Measurements from ENCODE around the gene PCDH1.

The PCDH1 gene

GRCh38 chr5:141880961-141881801, 3.0 kb upstream of the PCDH1 start:
- H3K36me3 Mint-ChIP-seq (ENCODE audit: low read depth) = no peaks in the 10 kb centered on the region
- no peaks in the 10 kb centered on the region for H3K9me3 Mint-ChIP-seq
- H3K27ac Mint-ChIP-seq = no peak overlapping the region
- no peak overlapping the region for H3K4me3 Mint-ChIP-seq
- peaks cover 69% of the 10 kb centered on the region for H3K27me3 Mint-ChIP-seq
- H3K4me1 Mint-ChIP-seq (ENCODE audit: low read depth) = peaks cover 22% of the 10 kb centered on the region

- H3K9me3 Mint-ChIP-seq = no peaks in the 10 kb centered on the region
- H3K27me3 Mint-ChIP-seq = peaks cover 68% of the 10 kb centered on the region
- no peak overlapping the region for H3K27ac Mint-ChIP-seq
- peaks cover 22% of the 10 kb centered on the region for H3K4me1 Mint-ChIP-seq (ENCODE audit: low read depth)
- H3K36me3 Mint-ChIP-seq (ENCODE audit: low read depth) = no peaks in the 10 kb centered on the region
- H3K4me3 Mint-ChIP-seq = no peak overlapping the region
Observed at GRCh38 chr5:141879941-141880738, 1.9 kb upstream of the PCDH1 start.

- Mint-ChIP-seq H3K4me3 (peak overlapping the region; percentile 79), H3K27ac (no peak overlapping the region), H3K9me3 (no peaks in the 10 kb centered on the region), H3K4me1 (ENCODE audit: low read depth) (peaks cover 22% of the 10 kb centered on the region), H3K27me3 (peaks cover 68% of the 10 kb centered on the region), H3K36me3 (ENCODE audit: low read depth) (no peaks in the 10 kb centered on the region)
Observed at GRCh38 chr5:141879426-141879759, 1.2 kb upstream of the PCDH1 start.

DNA sequence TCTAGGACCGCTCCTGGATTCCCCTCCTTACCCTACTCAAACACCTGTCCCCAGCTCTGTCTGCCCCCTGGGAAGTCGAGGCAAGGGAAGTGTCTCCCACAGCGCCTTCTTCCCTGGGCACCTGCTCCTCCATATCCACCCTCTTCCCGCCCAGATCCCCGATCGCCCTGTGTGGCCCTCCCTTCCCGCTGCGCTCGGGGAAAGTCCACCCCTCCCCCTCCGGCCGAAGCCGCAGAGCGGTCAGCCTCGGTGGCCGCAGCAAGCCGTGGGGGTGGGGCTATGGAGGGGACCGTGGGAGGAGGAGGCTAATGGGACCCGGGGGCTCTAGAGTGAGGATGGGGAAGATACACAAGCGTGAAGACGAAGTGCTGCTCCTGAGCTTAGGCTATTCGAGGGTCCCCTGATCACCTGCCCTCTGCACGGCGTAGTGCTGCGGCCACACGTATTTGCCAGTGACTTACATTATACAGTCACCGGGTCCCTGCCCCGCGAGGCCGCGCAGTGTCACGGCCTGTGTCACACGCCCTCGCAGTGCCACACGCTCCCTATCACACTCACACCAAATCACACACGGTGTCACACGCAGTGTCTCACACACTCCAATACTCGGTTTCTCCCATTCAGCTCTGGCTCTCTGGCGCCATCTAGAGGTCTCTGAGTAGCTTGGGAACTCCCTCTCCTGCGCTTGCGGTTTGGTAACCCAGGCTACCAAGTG, 658 bp upstream of the PCDH1 start:
- H3K27ac Mint-ChIP-seq = no peak overlapping the region
- H3K36me3 Mint-ChIP-seq (ENCODE audit: low read depth) = no peaks in the 10 kb centered on the region
- H3K4me1 Mint-ChIP-seq (ENCODE audit: low read depth) = peaks cover 22% of the 10 kb centered on the region
- no peaks in the 10 kb centered on the region for H3K9me3 Mint-ChIP-seq
- peaks cover 68% of the 10 kb centered on the region for H3K27me3 Mint-ChIP-seq
- peak overlapping the region; percentile 79 for H3K4me3 Mint-ChIP-seq

DNA sequence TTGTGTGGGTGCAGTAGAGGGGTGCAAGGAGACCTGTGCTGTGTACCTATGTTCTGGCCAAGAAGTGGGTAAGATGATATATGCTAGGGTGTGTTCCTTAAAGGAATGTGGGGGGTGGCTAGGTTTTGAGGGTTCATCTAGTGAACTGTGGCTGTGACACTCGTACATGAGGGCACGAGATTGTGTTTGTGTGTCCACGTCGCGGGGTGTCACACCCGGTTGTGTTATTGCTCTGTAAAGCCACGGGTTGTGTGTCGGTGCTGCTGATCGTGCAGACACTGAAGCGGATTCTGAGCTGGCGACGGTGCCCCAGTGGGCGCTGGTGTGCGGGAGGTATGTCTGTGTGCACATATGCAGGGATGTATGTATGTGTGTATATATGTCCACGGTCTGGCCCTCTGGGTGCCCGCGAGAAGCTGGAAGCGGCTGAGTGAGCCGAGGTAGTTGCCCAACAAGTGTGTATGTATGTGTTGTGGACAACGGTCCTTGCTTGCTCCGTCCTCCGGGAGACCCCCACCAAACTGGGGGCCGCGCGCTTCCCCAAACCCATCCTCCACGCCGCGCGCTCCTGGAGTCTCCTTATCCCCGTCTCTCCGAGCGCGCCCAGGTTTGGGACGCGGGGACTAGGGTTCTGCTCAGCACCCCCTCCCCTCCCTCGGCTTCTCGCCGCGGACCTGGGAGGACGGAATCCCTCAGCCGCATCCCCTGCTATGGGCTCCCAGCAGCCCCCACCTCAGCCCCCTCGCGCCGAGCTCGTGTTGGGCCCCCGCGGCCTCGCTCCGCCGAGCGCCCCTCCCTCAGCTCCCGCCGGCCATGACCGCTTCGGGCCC, 639 bp downstream of the PCDH1 start:
- Mint-ChIP-seq H3K36me3 (ENCODE audit: low read depth) (no peaks in the 10 kb centered on the region), H3K9me3 (no peaks in the 10 kb centered on the region), H3K4me1 (ENCODE audit: low read depth) (peaks cover 20% of the 10 kb centered on the region), H3K27me3 (peaks cover 70% of the 10 kb centered on the region), H3K27ac (no peak overlapping the region), H3K4me3 (peak overlapping the region; percentile 67)

- Mint-ChIP-seq H3K27ac (no peak overlapping the region), H3K36me3 (ENCODE audit: low read depth) (no peaks in the 10 kb centered on the region), H3K4me3 (peak overlapping the region; percentile 67), H3K27me3 (peaks cover 70% of the 10 kb centered on the region), H3K9me3 (no peaks in the 10 kb centered on the region), H3K4me1 (ENCODE audit: low read depth) (peaks cover 20% of the 10 kb centered on the region)
Observed at GRCh38 chr5:141876628-141877355, 1.4 kb downstream of the PCDH1 start.

GRCh38 chr5:141875795-141876627, 2.2 kb downstream of the PCDH1 start:
- Mint-ChIP-seq H3K4me1 (ENCODE audit: low read depth) (peaks cover 20% of the 10 kb centered on the region), H3K4me3 (peak overlapping the region; percentile 24), H3K27ac (no peak overlapping the region), H3K27me3 (peaks cover 66% of the 10 kb centered on the region), H3K9me3 (no peaks in the 10 kb centered on the region), H3K36me3 (ENCODE audit: low read depth) (no peaks in the 10 kb centered on the region)

DNA sequence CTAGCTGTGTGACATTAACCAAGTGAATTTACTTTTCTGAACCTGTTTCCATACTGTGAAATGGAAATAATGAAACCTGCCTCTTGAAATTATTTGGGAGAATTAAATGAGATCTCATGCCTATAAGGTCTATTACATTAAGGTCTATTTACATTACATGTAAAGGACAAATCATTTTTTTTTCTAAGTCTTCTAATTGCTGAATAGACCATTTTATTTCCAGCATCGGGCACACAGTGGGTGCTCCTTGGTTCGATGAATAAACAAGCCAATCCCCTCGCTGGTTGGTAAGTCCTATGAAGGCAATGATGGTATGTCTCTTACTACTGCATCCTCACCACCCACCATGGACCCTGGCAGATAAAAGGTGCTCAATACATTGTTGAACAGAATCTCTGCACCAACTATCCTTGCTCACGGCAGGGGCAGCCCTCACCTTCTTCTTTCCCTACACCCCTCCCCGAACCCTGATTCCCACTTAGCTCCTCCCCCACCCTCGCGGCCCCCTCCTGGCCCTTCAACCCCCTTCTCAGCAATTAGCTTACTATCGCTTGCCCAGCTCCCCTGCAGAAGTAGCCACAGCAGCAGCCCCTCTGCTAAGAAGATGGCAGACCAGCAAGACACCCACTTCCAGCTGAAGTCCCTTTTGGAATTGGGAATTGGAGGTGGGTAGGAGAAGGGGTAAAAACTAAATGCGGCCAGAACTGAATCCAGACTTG, 3.0 kb downstream of the PCDH1 start:
- Mint-ChIP-seq H3K27me3 (peaks cover 63% of the 10 kb centered on the region), H3K9me3 (no peaks in the 10 kb centered on the region), H3K27ac (no peak overlapping the region), H3K4me1 (ENCODE audit: low read depth) (peaks cover 20% of the 10 kb centered on the region), H3K36me3 (ENCODE audit: low read depth) (no peaks in the 10 kb centered on the region), H3K4me3 (no peak overlapping the region)

- H3K4me3 Mint-ChIP-seq = no peak overlapping the region
- peaks cover 20% of the 10 kb centered on the region for H3K4me1 Mint-ChIP-seq (ENCODE audit: low read depth)
- no peaks in the 10 kb centered on the region for H3K9me3 Mint-ChIP-seq
- peaks cover 67% of the 10 kb centered on the region for H3K27me3 Mint-ChIP-seq
- H3K36me3 Mint-ChIP-seq (ENCODE audit: low read depth) = no peaks in the 10 kb centered on the region
- no peak overlapping the region for H3K27ac Mint-ChIP-seq
Observed at GRCh38 chr5:141874262-141874964, 3.8 kb downstream of the PCDH1 start.

DNA sequence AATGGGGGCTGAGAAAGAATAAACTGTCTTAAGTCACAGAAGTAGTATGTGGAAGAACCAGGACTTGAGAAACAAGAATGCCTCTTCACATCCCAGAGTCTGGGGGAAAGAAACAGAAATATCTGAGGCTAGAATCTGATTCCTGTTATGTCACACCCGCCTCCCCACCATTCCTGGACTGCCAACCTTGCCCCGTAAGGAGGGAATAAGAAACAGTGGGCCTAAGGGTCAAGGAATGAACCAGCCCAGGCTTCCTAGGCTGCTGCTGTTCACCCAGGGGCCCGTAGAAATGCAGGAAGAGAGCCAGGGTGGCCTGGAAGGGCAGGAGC, 4.3 kb downstream of the PCDH1 start:
- Mint-ChIP-seq H3K4me3 (no peak overlapping the region), H3K9me3 (no peaks in the 10 kb centered on the region), H3K4me1 (ENCODE audit: low read depth) (peaks cover 16% of the 10 kb centered on the region), H3K27me3 (peaks cover 62% of the 10 kb centered on the region), H3K36me3 (ENCODE audit: low read depth) (no peaks in the 10 kb centered on the region), H3K27ac (no peak overlapping the region)

GRCh38 chr5:141872496-141873356, 5.5 kb downstream of the PCDH1 start:
- peaks cover 60% of the 10 kb centered on the region for H3K27me3 Mint-ChIP-seq
- H3K4me3 Mint-ChIP-seq = no peak overlapping the region
- H3K9me3 Mint-ChIP-seq = no peaks in the 10 kb centered on the region
- H3K4me1 Mint-ChIP-seq (ENCODE audit: low read depth) = peaks cover 9% of the 10 kb centered on the region
- H3K27ac Mint-ChIP-seq = no peak overlapping the region
- no peaks in the 10 kb centered on the region for H3K36me3 Mint-ChIP-seq (ENCODE audit: low read depth)

- H3K4me1 Mint-ChIP-seq (ENCODE audit: low read depth) = peaks cover under 1% of the 10 kb centered on the region
- no peaks in the 10 kb centered on the region for H3K9me3 Mint-ChIP-seq
- peaks cover 52% of the 10 kb centered on the region for H3K27me3 Mint-ChIP-seq
- H3K27ac Mint-ChIP-seq = no peak overlapping the region
- H3K4me3 Mint-ChIP-seq = no peak overlapping the region
- no peaks in the 10 kb centered on the region for H3K36me3 Mint-ChIP-seq (ENCODE audit: low read depth)
Observed at GRCh38 chr5:141871870-141872269, 6.3 kb downstream of the PCDH1 start.
